Parathyroid adenoma (tissue), 2 donors: ENCODE data around the gene DLL1.
A peak's percentile ranks its signal among the peaks of the same experiment; 100 is the strongest.

Experiments
- H2AFZ ChIP-seq: fragments of 300-600 bp; sonication (generic); one replicate; pipeline ENCODE4 v1.7.0; 2017; ENCODE audit warnings: antibody characterized with exemption, mild to moderate bottlenecking
- H3K27ac ChIP-seq: fragments of 300-600 bp; sonication (generic); one replicate; pipeline ENCODE4 v1.7.0; 2017
- H3K27me3 ChIP-seq: fragments of 300-600 bp; sonication (generic); one replicate; pipeline ENCODE4 v1.7.0; 2017; ENCODE audit warnings: low read length; ENCODE audit not compliant: control insufficient read depth, insufficient read depth
- H3K36me3 ChIP-seq: fragments of 300-600 bp; sonication (generic); one replicate; pipeline ENCODE4 v1.7.0; 2017; ENCODE audit warnings: low read length; ENCODE audit not compliant: control insufficient read depth, insufficient read depth
- H3K4me1 ChIP-seq: fragments of 300-600 bp; sonication (generic); one replicate; pipeline ENCODE4 v1.7.0; 2017; ENCODE audit warnings: control low read depth
- H3K4me2 ChIP-seq: fragments of 300-600 bp; sonication (generic); one replicate; pipeline ENCODE4 v1.7.0; 2017; ENCODE audit warnings: low read length
- H3K4me3 ChIP-seq: fragments of 300-600 bp; sonication (generic); one replicate; pipeline ENCODE4 v1.7.0; 2017; ENCODE audit warnings: low read depth, low read length
- H3K79me2 ChIP-seq: fragments of 300-600 bp; sonication (generic); one replicate; pipeline ENCODE4 v1.7.0; 2017; ENCODE audit warnings: control low read depth
- H3K9ac ChIP-seq: fragments of 300-600 bp; sonication (generic); one replicate; pipeline ENCODE4 v1.7.0; 2017; ENCODE audit warnings: mild to moderate bottlenecking
- H3K9me3 ChIP-seq: fragments of 300-600 bp; sonication (generic); one replicate; pipeline ENCODE4 v1.7.0; 2017; ENCODE audit warnings: low read length; ENCODE audit not compliant: control insufficient read depth
- TF ChIP-seq, protein P1 (sequence below): fragments of 300-600 bp; sonication (generic); IDR thresholded peaks from one replicate; pipeline ENCODE4 v1.7.0; 2017; ENCODE audit warnings: antibody characterized with exemption, mild to moderate bottlenecking
- donor health status: primary hyperparathyroidism.

DLL1 gene

DNA sequence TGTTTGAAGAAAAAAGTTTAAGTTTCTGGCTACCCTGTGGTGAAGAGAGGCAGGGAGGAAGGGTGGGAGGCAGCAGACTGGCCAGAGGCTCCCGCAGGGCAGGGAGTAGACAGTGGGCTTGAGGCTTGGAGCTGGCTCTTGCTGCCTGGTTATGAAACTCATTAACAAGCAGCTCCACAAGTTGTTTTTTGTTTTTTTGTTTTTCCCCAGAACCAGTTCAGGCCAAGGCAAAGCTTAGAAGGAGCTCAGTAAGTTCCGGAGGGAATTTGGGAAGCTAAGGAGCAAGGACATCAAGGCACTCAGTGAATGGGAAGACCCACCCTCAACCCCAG lies 4.0 kb downstream of the DLL1 start:
- H3K4me3 ChIP-seq: no peak overlapping the region
- no peak overlapping the region for H3K27ac ChIP-seq
- no peaks in the 10 kb centered on the region for H3K36me3 ChIP-seq

DNA sequence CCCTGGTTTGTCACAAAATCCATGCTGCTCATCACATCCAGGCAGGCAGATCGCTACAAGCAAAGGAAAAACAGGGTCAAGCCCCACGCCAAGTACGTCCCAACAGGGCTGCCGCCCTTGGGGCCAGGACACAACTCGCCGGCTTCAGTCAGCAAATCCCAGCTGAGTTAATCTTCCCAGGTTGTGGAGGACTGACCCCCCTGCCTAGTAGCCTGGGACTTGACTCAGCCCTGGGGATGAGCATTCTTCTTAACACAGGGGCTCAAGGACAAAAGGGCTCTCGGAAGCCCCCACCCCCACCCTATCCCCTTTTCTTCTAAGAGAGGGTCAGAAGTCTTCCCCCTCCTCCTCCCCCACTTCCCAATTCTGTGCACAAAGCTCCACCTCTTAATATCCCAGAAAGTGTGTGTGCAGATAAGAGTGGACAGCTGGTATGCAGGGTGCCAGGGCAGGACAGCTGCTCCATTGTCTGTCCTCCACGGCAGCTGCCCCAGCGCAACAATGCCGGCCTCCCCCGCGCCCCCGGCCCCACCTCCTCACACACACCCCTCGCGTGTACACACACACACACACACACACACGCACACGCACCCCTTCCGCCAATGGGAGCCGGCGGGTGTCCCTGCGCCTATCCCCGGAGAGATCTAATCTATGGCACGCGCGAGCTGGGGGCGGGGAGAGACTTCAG lies 4.5 kb downstream of the DLL1 start:
- H3K4me3 ChIP-seq: no peak overlapping the region
- peak overlapping the region; percentile 50 for H3K4me2 ChIP-seq
- H3K27ac ChIP-seq: no peak overlapping the region
- no peaks in the 10 kb centered on the region for H3K27me3 ChIP-seq
- no peaks in the 10 kb centered on the region for H3K79me2 ChIP-seq
- no peak overlapping the region for H2AFZ ChIP-seq
- no peaks in the 10 kb centered on the region for H3K9me3 ChIP-seq
- peaks cover 2% of the 10 kb centered on the region for H3K4me1 ChIP-seq
- no peak overlapping the region for H3K9ac ChIP-seq
- TF ChIP-seq, protein P1, sequence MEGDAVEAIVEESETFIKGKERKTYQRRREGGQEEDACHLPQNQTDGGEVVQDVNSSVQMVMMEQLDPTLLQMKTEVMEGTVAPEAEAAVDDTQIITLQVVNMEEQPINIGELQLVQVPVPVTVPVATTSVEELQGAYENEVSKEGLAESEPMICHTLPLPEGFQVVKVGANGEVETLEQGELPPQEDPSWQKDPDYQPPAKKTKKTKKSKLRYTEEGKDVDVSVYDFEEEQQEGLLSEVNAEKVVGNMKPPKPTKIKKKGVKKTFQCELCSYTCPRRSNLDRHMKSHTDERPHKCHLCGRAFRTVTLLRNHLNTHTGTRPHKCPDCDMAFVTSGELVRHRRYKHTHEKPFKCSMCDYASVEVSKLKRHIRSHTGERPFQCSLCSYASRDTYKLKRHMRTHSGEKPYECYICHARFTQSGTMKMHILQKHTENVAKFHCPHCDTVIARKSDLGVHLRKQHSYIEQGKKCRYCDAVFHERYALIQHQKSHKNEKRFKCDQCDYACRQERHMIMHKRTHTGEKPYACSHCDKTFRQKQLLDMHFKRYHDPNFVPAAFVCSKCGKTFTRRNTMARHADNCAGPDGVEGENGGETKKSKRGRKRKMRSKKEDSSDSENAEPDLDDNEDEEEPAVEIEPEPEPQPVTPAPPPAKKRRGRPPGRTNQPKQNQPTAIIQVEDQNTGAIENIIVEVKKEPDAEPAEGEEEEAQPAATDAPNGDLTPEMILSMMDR: no peak
- no peaks in the 10 kb centered on the region for H3K36me3 ChIP-seq

More for the DNA sequence above, 4.0 kb downstream of the DLL1 start:
- Histone ChIP-seq H3K79me2 (no peaks in the 10 kb centered on the region), H2AFZ (no peak overlapping the region), H3K9me3 (no peaks in the 10 kb centered on the region), H3K4me1 (peaks cover 4% of the 10 kb centered on the region), H3K4me2 (peak overlapping the region; percentile 50), H3K27me3 (no peaks in the 10 kb centered on the region), H3K9ac (no peak overlapping the region)
- TF ChIP-seq, protein P1: no peak

DNA sequence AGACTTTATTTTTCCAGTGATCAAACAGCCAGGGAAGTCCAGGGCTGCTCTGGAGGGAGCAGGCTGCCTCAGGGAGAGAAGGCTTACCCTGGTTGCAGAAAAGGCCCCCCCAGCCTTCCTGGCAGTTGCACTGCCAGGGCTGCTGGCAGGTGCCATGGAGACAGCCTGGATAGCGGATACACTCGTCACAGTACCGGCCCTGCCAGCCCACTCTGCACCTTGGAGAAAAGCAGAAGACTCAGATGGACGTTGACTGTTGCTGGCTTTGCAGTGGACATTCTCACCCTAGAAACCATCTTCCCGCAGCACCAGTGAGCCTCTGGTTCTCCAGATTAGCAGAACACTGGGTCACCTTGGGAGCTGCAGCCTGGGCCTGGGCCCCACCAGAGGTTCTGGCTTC lies 5.4 kb downstream of the DLL1 start:
- no peaks in the 10 kb centered on the region for H3K9me3 ChIP-seq
- H3K4me1 ChIP-seq: peaks cover 3% of the 10 kb centered on the region
- no peak overlapping the region for H3K9ac ChIP-seq
- H3K27me3 ChIP-seq: no peaks in the 10 kb centered on the region
- no peak overlapping the region for H3K4me3 ChIP-seq
- H3K79me2 ChIP-seq: no peaks in the 10 kb centered on the region
- H3K4me2 ChIP-seq: no peak overlapping the region
- H2AFZ ChIP-seq: no peak overlapping the region
- no peaks in the 10 kb centered on the region for H3K36me3 ChIP-seq
- TF ChIP-seq, protein P1: no peak
- no peak overlapping the region for H3K27ac ChIP-seq

DNA sequence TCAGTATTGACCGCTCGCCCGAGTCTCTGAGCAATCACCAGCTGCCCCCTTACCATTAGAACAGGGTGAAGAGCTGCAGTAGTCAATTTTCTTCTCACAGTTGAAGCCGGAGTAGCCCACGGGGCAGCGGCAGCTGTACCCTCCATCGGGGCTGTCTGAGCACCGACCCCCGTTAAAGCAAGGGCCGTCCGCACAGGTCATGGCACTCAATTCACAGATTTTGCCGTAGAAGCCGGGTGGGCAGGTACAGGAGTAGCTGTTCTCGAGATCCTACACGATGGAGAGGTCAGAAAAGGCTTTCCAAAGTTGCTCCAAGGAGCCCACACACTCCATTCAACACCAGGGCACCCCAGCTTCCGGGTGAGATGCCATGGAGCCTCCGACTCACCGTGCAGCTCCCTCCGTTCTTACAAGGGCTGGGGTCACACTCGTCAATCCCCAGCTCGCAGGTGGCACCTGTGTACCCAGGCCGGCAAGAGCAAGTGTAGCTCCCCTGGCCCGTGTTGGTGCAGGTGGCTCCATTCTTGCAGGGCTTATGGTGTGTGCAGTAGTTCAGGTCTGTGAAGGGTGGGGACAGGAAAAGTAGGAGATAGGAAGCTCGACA lies 5.9 kb downstream of the DLL1 start:
- H3K27ac ChIP-seq: no peak overlapping the region
- H3K27me3 ChIP-seq: no peaks in the 10 kb centered on the region
- peaks cover 3% of the 10 kb centered on the region for H3K4me1 ChIP-seq

More for the DNA sequence above, 5.9 kb downstream of the DLL1 start:
- Histone ChIP-seq H3K36me3 (no peaks in the 10 kb centered on the region), H3K9ac (no peak overlapping the region), H3K4me2 (no peak overlapping the region), H3K79me2 (no peaks in the 10 kb centered on the region), H3K4me3 (no peak overlapping the region), H3K9me3 (no peaks in the 10 kb centered on the region), H2AFZ (no peak overlapping the region)
- TF ChIP-seq, protein P1: no peak
